Left ventricle myocardium inferior (tissue), 1 donor: ENCODE measurements around the gene TPD52L1. TPM values are rescaled to one million over a fixed set of nuclear protein-coding genes. Genes with fewer than 3 reads are reported as not detected.
A peak's percentile ranks its signal among the peaks of the same experiment; 100 is the strongest.

Source experiments
- DNase-seq: peaks from one replicate; pipeline ENCODE4 v3.0.0-alpha.2; 2020
- H3K27ac ChIP-seq: fragments of 200-600 bp; replicated peaks from 2 replicates; pipeline ENCODE4 v1.8.0; 2021
- H3K27me3 ChIP-seq: fragments of 200-600 bp; 2 replicates; pipeline ENCODE4 v1.8.0; 2021; ENCODE audit warnings: low read depth
- H3K36me3 ChIP-seq: fragments of 200-600 bp; 2 replicates; pipeline ENCODE4 v1.8.0; 2021
- H3K4me1 ChIP-seq: fragments of 200-600 bp; 2 replicates; pipeline ENCODE4 v1.8.0; 2021
- H3K4me3 ChIP-seq: fragments of 200-600 bp; 2 replicates; pipeline ENCODE4 v1.8.0; 2021; ENCODE audit warnings: mild to moderate bottlenecking, moderate library complexity
- H3K9me3 ChIP-seq: fragments of 200-600 bp; replicated peaks from 2 replicates; pipeline ENCODE4 v1.8.0; 2021
- CTCF ChIP-seq: fragments of 200-600 bp; IDR thresholded peaks from 2 replicates; pipeline ENCODE4 v1.8.0; 2021; ENCODE audit warnings: antibody characterized with exemption, mild to moderate bottlenecking, borderline replicate concordance
- intact Hi-C: fragments of 100-400 bp; cut with micrococcal nuclease; formaldehyde crosslinking; loops from one replicate; pipeline ENCODE4 v1.11.0; 2022
- total RNA-seq: library from RNA; stranded (reverse); fragmentation: NEBNext Ultra II Directional; extraction: Animal tissue kit (Norgen Biotek cat#: 25700); gene quantifications from one replicate; pipeline ENCODE4 v1.2.1, GENCODE V29; 2021
- donor health status: DM: no; HTN: yes; CAD: no; lungs with severe emphysema.

The TPD52L1 gene
- total RNA-seq, 1 donor from 2014 or later = 64.0 TPM

- H3K27ac ChIP-seq = no peak overlapping the region
- TF ChIP-seq CTCF = no peak
- H3K9me3 ChIP-seq = no peaks in the 10 kb centered on the region
- peaks cover 4% of the 10 kb centered on the region for H3K4me1 ChIP-seq
- no peak overlapping the region for H3K4me3 ChIP-seq
- intact Hi-C loops = no loop called here
- H3K36me3 ChIP-seq = no peaks in the 10 kb centered on the region
- no peak for DNase-seq
- no peaks in the 10 kb centered on the region for H3K27me3 ChIP-seq
Measured at GRCh38 chr6:125166711-125167110, 13.1 kb downstream of the TPD52L1 start.

- Histone ChIP-seq H3K27me3 (no peaks in the 10 kb centered on the region), H3K4me3 (no peak overlapping the region), H3K27ac (no peak overlapping the region), H3K4me1 (peaks cover 4% of the 10 kb centered on the region), H3K36me3 (no peaks in the 10 kb centered on the region), H3K9me3 (no peaks in the 10 kb centered on the region)
- intact Hi-C loops = no loop called here
- no peak for TF ChIP-seq CTCF
- DNase-seq = no peak
Measured at GRCh38 chr6:125167579-125167978, 14.0 kb downstream of the TPD52L1 start.

- TF ChIP-seq CTCF = no peak
- Histone ChIP-seq H3K27me3 (no peaks in the 10 kb centered on the region), H3K36me3 (no peaks in the 10 kb centered on the region), H3K4me1 (peaks cover 5% of the 10 kb centered on the region), H3K27ac (peak overlapping the region; percentile 33), H3K9me3 (no peaks in the 10 kb centered on the region), H3K4me3 (no peak overlapping the region)
- intact Hi-C loops = no loop called here
- no peak for DNase-seq
Measured at GRCh38 chr6:125169058-125169457, 15.5 kb downstream of the TPD52L1 start.

- Histone ChIP-seq H3K9me3 (no peaks in the 10 kb centered on the region), H3K36me3 (no peaks in the 10 kb centered on the region), H3K27ac (peak overlapping the region; percentile 33), H3K4me1 (peaks cover 10% of the 10 kb centered on the region), H3K4me3 (no peak overlapping the region), H3K27me3 (no peaks in the 10 kb centered on the region)
- DNase-seq = no peak
- TF ChIP-seq CTCF = no peak
- intact Hi-C loops = no loop called here
Measured at GRCh38 chr6:125169522-125169921, 15.9 kb downstream of the TPD52L1 start.

GRCh38 chr6:125170376-125170775 lies 16.8 kb downstream of the TPD52L1 start:
- no peak overlapping the region for H3K4me3 ChIP-seq
- TF ChIP-seq CTCF = no peak
- intact Hi-C loops = no loop called here
- no peak for DNase-seq
- no peak overlapping the region for H3K27ac ChIP-seq
- no peaks in the 10 kb centered on the region for H3K27me3 ChIP-seq
- H3K36me3 ChIP-seq = no peaks in the 10 kb centered on the region
- peaks cover 16% of the 10 kb centered on the region for H3K4me1 ChIP-seq
- no peaks in the 10 kb centered on the region for H3K9me3 ChIP-seq
